ENCODE results near the gene SELENOO.

Gene SELENOO

DNA sequence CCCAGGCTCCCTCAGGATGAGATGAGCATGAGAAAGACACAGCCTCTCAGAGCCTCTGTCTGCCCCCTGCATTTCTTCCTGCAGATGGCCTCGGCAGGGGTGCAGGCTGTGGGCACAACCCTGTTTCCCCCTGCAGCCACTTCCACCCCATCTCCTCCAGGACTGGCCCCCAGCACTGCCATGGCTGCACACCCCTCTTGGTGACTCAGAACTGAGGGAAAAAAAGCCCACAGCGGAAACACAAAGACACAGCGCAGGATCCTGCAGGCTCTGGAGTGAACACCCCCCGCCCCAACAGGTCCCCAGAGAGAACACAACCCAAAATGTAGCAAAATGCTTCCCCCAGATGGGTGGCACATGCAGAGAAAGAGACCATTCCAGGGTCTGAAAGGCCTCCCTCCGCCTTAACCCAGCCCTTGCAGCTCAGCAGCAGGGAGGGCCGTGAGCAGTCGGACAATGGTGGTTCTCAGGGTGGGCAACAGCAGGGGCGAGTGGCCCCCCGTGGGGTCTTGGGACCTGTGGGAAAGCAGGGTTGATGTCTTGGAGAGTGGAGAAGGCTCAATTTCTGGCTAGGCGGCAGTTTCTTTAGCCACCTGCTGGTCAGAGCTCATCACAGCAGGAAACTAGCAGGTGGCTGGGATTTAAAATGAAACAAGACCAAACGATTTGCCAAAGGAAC is 36.1 kb downstream of the SELENOO start:
- peak; percentile 80 for DNase-seq (ENCODE audit: low spot score)

DNA sequence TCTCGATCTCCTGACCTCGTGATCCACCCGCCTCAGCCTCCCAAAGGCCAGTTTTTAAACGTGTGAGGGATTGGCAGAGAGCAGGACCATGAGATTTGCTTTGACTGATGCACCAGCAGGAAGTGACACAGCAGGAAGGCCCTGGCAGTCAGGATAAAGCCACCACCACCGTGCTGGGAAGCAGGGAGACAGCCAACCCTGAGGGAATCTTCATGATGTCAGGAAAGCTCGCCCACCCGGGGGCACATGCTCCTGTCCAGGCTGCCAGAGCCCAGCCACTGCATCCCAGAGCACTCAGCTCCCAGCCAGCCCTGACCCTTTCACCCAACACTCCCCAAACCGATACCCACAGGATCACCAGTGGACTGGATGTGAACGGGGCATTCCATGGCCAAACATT is 37.9 kb downstream of the SELENOO start:
- no peak for DNase-seq (ENCODE audit: low spot score)

DNA sequence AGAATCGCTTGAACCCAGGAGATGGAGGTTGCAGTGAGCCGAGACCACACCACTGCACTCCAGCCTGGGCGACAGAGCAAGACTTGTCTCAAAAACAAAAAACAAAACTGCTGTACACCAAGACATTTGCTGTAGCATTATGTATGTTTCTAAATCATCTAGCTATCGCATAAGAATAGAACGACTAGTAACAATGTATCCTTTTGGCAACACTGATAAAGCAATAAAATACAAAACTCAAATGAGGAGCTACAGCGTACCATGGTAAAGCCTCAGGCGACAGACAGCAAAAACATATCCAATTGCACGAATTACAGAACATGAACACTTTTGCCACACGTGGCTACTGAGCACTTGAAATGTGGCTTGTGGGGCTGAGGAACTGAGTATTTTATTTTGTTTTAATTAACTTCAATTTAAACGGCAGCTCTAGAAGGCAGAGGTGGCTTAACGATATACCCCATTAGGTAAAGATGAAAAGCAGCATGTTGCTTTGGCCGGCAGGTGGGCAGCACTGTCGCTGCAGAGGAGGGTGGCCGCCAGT is 41.7 kb downstream of the SELENOO start:
- no peak for DNase-seq (ENCODE audit: low spot score)

DNA sequence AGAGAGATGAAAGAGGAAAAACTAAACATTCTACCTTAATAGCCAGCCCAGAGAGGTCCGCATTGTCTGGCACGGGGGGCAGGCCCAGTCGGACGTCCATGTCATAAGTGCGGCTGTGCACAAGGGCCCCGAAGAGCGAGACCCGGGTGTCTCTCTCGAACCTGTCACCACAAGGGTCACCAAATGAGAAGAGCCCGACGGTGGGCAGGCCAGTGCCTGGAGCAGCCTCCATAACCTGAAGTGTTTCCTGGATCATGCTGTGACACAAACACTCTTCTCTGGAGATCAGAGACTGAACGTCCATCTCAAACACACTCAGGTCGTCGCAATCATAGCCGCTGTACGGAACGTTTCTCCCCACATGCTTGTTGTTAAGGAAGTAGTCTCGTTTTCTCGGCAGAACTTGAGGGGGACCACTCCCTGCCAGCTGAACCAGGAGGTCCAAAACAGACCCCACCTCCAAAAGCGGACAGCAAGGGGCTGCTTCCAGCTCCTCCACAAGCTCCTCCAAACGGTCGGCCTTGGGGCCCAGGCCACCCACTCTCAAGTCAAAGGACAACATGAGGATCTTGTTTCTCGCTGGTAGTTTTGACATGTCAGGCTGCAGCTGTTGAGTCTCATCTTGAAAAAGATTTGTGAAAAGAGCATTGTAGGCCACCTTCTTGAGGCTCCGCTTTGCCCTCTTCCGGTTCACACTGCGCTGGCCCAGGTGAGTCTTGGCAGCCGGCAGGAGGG is 43.0 kb downstream of the SELENOO start:
- no peak for DNase-seq (ENCODE audit: low spot score)

DNA sequence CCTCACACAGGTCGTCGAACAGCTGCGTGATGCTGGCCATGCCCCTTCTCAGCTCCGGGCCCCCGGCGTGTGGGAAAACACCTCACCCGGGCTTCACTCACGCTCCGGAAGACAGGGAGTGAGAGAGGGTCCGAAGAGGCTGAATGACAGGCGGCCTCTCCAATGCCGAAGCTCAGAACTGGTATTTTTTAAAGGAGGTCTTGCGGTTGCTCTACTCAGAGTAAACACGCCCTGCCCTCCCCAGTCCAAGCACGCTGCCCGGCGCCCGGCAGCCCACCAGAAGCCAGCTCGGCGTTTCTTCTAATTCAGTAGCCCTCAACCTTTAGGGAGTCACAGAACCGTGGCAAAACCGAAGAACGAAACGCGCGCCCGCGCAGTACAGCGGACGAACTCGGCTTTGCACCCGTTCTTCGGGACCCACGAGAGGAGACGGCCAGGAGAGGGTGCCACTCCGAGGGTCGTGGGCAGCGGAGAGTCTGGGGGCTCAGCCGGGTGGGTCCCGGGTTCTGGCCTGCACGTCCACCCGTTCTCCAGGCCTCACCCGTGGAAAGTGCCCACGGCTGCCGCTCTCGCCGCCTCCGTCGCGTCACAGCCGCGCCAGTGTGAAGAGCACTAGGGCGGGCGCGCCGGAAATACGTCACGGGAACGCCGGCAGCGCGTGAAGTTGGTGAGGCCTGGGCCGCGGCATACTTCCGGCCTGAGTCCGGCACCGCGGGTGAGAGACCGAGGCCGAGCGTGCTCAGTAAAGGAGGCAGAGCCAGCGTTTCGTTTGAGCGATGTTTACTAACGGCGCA is 43.8 kb downstream of the SELENOO start, which contains the start of gene TUBGCP6:
Gene TUBGCP6, minus strand, starts transcription at position 604 of the 794 bp plus-strand sequence. Its CDS starts 564 bp downstream, at position 40.
- peak; percentile 97 for DNase-seq (ENCODE audit: low spot score)

DNA sequence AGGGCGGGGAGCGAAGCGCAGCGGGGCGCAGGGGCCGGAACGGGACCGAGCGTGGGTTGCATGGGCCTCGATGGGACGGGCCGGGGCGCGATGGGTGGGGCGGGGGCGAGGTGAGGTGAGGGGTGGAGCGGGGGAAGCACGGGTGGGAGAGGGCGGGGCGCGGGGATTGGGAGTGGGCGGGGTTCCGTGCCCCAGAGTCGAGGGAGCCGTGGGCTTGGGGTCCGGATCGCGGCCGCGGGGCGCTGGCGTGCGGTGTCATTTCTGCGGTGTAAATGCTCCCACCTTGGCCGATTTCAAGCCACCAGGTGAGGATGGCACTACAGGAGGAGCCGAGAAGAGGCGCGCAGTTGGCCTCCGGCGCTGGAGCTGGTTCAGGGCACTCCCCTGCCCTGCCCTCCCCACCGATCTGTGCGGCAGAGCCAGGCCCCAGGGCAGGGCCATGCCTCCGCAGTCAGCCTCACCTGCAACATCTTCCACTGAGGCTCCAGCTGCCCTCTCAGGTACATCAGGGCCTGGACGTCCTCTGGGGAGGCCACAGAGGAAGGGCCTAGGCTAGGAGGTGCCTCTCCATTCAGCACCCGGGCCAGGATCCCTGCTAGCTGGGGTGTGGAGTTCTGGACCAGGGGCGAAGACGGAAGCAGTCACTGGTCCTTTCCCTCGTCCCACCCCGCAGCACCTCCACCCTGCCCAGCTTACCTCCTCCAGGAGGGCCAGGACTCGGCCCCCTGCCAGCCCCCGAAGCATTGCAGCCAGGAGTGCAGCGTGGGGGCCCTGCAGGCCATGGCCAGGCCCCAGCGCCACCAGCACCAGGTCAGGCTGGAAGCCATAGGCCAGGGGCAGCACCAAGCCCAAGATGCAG is 44.6 kb downstream of the SELENOO start:
- peak; percentile 62 for DNase-seq (ENCODE audit: low spot score)

DNA sequence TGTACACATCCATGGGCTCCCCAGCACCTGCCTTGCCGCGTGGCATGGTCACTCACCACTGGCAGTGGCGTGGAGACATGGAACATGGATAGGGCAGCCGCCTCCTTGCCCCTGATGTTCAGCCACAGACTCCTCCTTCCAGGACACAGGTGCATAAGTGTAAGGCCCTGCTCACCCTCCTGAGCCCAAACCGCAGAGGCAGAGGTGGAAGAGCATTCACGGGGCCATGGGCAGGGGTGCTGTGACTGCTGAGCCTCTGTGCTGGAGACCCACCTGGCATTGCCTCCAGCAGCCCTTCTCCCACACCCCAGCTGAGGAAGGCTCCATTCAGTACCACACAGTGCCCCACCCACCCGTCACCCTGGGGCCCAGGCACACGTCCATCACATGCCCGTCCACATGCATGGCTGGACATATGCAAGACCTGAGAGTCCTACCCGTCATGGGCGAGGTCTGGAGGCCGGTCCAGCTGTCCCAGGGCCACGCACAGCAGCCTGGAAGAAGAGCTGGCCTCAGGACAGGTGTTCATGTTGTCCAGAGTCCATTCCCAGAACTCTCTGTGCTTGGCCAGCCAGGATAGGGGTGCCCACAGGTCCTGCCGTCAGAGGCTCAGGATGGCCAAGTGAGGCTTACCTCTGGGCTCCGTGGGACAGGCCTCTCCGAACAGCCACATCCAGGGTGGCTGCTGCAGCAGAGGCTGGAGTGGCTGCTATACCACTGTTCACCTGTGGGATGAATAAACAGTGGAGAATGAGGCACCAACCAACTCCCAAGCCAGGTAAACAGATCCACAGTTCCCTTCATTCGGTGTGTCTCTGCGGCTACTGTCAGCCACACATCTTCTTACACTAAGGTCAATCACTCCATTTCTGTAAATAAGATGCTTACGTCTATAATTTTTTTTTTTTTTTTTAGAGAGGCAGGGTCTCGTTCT is 45.7 kb downstream of the SELENOO start:
- peak; percentile 75 for DNase-seq (ENCODE audit: low spot score)

DNA sequence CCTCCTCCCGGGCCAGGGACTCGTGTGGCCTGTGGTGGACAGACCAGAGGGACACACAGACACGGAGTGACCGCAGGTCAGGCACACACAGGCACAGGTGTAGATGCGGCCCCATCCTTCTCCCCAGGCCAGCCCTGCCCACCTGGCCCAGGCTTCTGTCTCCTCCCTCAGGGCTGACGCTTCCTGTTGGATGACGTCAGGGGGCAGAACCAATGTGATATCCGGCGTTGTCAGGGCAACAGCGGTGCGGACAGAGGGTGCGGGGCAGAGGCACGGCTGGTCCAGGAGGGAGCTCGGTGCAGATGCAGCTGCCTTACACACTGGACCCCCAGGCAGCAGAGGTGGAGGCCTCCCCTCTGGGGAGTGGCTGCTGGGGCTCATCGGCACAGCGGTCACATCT is 46.9 kb downstream of the SELENOO start:
- DNase-seq (ENCODE audit: low spot score), result no peak

DNA sequence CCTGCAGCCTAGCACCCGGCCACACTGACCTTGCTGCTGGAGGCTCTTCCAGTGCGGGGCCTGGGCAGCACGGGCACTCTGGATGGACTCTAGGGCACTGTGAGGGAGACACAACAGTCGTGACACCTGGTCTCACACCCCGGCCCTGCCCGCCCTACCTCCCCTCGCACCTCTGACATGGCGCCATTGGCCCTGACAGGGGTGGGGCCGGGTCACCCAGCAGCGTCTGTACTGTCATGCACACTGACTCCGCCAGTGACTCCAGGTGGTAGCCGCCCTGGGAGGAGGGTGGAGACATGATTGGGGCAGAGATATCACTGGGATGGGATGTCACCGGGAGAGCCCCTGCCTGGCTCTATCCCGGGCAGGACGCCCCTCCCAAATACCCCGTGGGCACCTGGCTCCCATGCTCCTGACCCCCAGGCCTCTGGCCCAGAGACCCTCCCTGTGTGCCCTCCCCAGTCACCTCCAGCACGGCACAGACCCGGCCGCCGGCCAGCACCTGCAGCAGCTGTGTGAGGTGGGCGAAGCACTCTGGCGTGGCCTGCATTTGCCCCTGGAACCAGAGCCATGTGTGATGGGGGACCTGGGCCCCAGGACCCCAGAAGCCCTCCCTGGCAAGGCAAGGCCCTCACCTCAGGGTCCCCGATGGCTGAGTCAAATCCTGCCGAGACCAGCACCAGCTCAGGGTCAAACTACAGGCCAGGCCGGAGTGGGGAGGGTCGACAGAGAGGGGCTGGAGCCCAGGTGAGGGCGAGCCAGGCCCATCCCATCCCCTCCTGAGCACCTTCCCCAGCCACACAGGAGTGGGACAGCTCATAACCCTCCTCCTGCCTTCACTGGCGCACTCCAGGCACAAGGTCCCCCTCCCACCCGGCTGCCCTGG is 47.6 kb downstream of the SELENOO start:
- no peak for DNase-seq (ENCODE audit: low spot score)

DNA sequence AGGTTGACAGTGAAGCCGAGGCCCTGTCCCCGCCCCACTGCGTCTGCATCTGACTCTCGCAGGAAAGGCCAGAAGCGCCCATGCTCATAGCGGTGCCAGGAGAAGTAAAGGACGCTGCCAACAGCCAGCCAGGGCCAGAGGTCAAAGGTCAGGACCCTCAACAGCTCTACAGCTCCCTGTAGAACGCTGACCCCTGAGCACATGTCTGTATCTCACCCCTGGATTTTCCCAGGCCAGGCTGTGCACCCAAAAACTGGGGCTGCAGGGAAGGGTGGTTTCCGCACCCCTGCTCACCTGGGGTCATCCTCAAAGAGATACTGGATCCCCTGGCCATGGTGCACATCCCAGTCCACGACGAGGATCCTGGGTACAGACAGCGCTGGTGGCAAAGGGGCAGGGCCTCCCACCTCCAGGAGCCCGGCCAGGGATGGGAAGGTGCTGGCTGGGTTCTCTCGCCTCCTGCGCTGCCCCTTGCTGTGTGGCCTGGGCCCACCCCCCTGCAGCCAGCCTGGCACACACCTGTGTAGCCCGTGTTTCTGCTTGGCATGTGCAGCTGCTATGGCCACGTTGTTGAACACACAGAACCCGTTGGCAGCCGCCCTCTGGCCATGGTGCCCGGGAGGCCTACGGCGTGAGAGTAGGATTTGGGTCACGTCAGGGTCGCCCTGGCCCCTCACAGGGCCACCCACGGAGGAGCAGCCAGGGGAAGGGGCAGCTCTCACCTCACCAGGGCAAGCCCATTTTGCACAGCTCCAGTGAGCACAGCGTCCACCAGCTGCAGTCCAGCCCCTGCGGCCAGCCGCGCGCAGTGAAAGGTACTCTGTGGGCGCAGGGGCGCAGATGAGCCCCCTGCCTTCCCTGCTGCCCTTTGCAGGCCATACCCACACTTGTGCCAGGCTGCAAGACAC is 48.8 kb downstream of the SELENOO start:
- DNase-seq (ENCODE audit: low spot score), result no peak

DNA sequence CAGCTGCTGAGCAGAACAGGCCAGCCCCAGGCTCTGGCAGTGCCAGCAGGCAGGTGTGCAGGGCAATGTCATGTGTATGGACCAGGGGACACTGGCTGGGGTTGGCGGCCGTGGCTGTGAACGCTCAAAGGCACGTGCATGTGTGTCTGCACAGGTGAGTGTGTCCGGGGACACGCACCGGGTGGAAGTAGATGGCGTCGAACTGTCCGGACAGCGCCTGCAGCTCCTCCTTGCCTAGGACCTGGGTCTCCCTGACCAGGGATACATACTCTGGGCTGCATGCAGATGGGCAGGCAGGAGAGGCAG is 49.4 kb downstream of the SELENOO start:
- no peak for DNase-seq (ENCODE audit: low spot score)

DNA sequence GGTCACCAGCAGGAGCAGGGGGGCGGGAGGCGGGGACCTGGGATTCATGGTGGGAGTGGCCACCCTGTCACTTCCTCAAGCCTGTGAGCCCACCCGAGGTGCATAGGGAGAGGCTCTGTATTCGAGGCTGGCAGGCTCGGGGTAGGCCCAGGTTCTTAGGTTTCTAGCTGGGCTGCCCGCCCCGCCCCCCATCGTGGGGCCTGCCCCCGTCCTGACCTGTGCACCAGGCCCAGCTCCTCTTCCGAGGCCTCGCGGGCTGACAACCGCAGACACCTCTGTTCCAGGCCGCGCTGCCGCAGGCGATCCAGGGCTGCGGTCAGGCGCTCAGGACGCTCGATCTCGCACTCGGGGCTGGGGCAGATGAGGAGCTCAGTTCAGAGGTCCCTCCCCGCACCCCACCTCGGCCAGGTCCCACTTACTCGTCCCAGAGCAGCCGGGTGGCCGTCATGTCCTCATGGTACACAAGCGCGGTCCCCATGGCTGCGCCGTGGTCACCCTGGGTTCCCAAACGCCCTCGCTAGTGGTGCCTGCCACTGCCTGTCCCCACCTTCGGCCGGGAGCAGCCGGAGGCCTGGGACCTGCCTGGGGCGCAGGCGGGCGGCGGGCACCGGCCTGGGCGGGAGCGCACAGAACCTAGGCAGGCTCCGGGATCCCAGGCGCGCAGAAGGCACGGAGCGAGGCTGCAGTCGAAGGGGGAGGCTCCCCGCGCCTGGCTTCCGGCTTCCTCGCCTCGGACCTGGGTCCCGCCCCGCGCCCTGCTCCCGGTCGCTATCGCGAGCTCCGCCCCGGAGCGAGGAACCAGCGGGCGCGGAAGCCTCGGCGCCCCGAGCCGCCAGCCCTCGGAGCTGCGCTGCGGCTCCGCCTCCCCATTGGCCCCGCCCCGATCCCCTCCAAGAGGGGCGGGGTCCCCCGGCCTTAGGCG is 50.0 kb downstream of the SELENOO start, which contains the start of gene HDAC10:
Gene HDAC10, minus strand, starts transcription at position 711 of the 922 bp plus-strand sequence. Its CDS starts 233 bp downstream, at position 478.
- peak; percentile 96 for DNase-seq (ENCODE audit: low spot score)

DNA sequence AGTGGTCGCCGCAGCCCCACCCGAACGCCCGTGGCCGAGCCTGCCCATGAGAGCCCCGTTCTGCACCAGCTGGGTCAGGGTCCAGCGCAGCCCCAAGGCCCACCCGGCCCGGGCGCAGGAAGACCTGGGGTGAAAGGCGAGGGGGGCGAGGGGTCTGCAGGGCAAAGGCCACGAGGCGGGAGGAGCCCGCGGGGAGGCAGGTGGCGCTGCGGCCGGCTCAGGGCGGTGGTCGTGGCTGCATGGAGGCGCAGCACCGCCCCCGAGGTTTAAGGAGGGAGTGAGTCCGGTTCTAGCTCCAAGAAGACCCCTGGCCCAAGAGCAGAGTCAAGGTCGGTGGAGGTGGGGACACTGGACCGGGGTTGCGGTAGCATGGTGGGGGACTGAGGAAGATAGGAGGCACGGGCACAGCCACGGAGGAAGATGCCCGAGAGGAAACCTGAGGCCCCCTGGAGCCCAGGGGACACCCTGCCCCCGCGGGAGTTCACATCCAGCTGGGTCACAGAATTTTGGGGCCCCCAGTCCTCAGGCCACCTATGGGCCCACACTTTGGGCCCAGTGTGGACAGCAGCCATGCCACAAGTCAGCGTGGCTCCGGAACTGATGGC is 50.8 kb downstream of the SELENOO start:
- DNase-seq (ENCODE audit: low spot score), result no peak

DNA sequence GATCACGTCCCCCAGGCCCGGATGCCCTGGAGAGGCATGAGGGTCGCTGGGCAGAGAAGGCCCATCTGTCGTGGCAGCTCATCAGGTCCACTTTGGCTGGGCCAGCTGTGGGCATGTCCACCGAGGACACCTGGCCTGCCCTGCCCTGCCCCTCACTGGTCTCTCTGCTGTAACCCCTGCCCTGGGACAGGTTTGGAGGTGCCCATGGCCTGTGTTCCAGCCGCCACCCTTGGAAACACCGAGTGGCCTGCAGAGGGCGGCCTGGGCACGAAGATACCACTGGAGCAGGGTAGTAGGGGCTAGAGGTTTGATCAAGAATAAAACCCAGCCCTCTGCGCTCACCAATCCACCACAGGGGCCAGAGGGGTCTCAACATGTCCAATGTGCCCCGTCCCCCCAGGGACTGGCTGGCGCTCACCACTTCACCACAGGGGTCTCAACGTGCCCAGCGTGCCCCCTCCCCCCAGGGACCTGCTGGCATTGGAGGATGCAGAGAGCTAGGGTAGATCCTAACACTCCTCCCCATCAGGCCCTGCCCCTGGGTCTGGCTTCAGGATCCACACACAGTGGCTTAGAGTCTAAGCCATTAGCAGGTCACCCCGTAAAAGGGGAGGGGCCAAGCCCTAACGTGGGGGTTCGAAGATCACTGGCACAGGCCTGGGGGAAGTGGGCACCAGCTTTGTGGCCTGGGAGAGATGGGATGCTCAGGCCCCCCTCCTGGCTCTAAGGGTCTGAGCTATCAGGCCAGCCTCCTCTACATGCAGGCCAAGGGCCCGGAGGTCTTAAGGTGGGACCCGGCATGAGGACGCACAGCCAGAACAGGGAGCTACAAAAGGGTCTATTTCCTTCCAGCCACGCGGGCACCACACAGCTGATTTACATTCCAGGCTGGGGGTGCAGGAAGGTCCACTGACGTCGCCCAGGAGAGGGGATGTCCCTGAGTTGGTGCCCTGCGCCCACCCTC is 51.6 kb downstream of the SELENOO start:
- DNase-seq (ENCODE audit: low spot score), result peak; percentile 95

DNA sequence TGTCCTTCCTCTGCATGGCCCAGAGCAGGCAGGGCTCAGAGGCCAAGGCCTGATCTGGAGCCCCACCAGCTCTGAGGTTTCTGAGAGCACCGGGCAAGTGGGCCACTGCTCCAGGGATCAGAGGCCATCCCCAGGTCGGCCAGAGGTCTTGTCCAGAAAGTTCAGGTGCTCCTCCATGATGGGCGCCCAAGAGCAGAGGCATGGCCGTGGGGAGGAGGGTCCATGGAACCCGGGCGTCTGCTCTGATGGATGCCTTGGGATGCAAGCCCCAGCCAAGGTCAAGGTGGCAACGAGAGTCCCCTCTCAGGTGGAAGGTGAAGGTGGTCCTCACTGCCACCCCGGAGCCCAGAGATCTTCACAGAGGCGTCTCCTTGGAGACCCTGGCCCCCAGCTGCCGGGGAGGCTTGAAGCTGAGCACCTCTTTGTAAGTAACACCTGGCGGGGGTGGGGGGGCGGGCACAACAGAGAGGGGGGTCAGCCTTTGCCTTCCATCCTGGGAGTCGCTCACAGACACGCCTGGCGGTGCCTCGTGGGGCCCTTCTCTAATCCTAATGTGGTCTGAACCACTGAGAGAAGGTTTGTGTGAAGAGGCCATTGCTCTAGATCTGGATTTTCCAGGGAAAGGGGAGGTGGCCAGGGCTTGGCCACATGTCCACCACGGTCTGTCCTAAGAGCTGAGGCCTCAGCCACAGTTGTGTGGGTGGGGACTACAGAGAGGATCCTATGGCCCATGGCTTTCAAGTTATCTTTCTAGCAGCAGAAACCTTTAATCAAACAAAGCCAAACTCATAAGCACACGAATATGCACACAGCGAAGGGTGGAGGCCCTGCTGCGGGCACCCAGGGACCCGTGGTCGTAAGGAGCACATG is 52.5 kb downstream of the SELENOO start:
- DNase-seq (ENCODE audit: low spot score), result no peak
